Fibroblast of peridontal ligament (primary cell): ENCODE data around the gene LRRK1.

Source experiments
- DNase-seq: peaks from one replicate; pipeline ENCODE4 v3.0.0-alpha.2; 2010; ENCODE audit errors: extremely low read depth

The LRRK1 gene

GRCh38 chr15:100892013-100892355, 27.2 kb upstream of the LRRK1 start:
- DNase-seq = no peak

- DNase-seq = no peak
Observed at GRCh38 chr15:100893261-100893963, 25.7 kb upstream of the LRRK1 start.

- DNase-seq = no peak
Observed at GRCh38 chr15:100893964-100894295, 25.2 kb upstream of the LRRK1 start.

GRCh38 chr15:100895721-100896120, 23.4 kb upstream of the LRRK1 start:
- no peak for DNase-seq

- DNase-seq = no peak
Observed at GRCh38 chr15:100897221-100898151, 21.7 kb upstream of the LRRK1 start.

GRCh38 chr15:100898152-100898490, 21.0 kb upstream of the LRRK1 start:
- DNase-seq = no peak

- no peak for DNase-seq
Observed at GRCh38 chr15:100898661-100899462, 20.3 kb upstream of the LRRK1 start.

- DNase-seq = no peak
Observed at GRCh38 chr15:100899601-100900000, 19.6 kb upstream of the LRRK1 start.

- no peak for DNase-seq
Observed at GRCh38 chr15:100900136-100900794, 18.9 kb upstream of the LRRK1 start.

GRCh38 chr15:100900795-100901169, 18.4 kb upstream of the LRRK1 start:
- DNase-seq = no peak

GRCh38 chr15:100901296-100901695, 17.9 kb upstream of the LRRK1 start:
- no peak for DNase-seq

- peak; percentile 40 for DNase-seq
Observed at GRCh38 chr15:100901702-100902435, 17.3 kb upstream of the LRRK1 start.

GRCh38 chr15:100902436-100903167, 16.6 kb upstream of the LRRK1 start:
- DNase-seq = peak; percentile 68

- DNase-seq = no peak
Observed at GRCh38 chr15:100903168-100903554, 16.0 kb upstream of the LRRK1 start.

GRCh38 chr15:100905850-100906249, 13.3 kb upstream of the LRRK1 start:
- DNase-seq = no peak

- no peak for DNase-seq
Observed at GRCh38 chr15:100908466-100908865, 10.7 kb upstream of the LRRK1 start.

GRCh38 chr15:100909565-100909964, 9.6 kb upstream of the LRRK1 start:
- no peak for DNase-seq

GRCh38 chr15:100909989-100910955, 8.9 kb upstream of the LRRK1 start:
- DNase-seq = no peak

GRCh38 chr15:100911086-100911485, 8.1 kb upstream of the LRRK1 start:
- no peak for DNase-seq

GRCh38 chr15:100913961-100914360, 5.2 kb upstream of the LRRK1 start:
- DNase-seq = no peak
